Progenitor cell of endocrine pancreas (in vitro differentiated cells): ENCODE results near the gene LRRC31. TPM values are rescaled to one million over a fixed set of nuclear protein-coding genes. Genes with fewer than 3 reads are reported as not detected.

Experiments used
- DNase-seq: peaks from one replicate; pipeline ENCODE4 v3.0.0; 2021; ENCODE audit warnings: low spot score; ENCODE audit not compliant: unreplicated experiment
- H3K27ac Mint-ChIP-seq: 2 replicates; pipeline ENCODE4 v1.8.0; 2021; ENCODE audit warnings: mild to moderate bottlenecking, moderate library complexity, mixed read lengths
- H3K27me3 Mint-ChIP-seq: 2 replicates; pipeline ENCODE4 v1.8.0; 2021; ENCODE audit warnings: mixed read lengths
- H3K36me3 Mint-ChIP-seq: 2 replicates; pipeline ENCODE4 v1.8.0; 2022; ENCODE audit warnings: mixed read lengths; ENCODE audit not compliant: insufficient read depth
- H3K4me1 Mint-ChIP-seq: 2 replicates; pipeline ENCODE4 v1.8.0; 2021; ENCODE audit warnings: low read depth, mixed read lengths
- H3K4me3 Mint-ChIP-seq: 2 replicates; pipeline ENCODE4 v1.8.0; 2021; ENCODE audit warnings: low read depth, mild to moderate bottlenecking, moderate library complexity, mixed read lengths
- H3K9me3 Mint-ChIP-seq: 2 replicates; pipeline ENCODE4 v1.8.0; 2021; ENCODE audit warnings: low read depth, mixed read lengths
- total RNA-seq: library from RNA; stranded (reverse); gene quantifications from 2 replicates; pipeline ENCODE4 v1.2.1, GENCODE V29; 2021
- TF ChIP-seq, protein P1 (sequence below): fragments of 200-600 bp; sonication (generic); IDR thresholded peaks from one replicate; pipeline ENCODE4 v1.5.0; 2021; ENCODE audit warnings: antibody characterized with exemption, mild to moderate bottlenecking; ENCODE audit not compliant: unreplicated experiment

The LRRC31 gene
- total RNA-seq, 1 donor from 2014 or later: 0.67 TPM

DNA sequence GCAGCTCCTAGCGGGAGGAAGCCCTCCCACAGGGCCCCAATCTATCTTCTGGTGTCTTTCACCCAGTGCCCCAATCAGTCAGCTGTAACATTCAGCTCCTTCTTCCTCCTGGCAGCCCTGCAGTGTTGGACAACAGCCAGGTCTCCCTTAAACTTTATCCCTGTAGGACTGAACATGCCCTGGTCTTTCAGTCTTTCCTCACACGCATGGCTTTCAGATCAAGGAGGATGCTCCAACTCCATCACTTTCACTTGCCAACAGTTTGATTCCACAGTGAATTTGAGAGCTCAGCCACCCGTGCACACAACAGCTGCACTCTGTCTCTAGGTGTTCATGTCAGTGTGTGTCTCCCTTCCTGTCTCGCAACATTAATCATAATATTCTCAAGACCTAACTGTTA, 28.6 kb downstream of the LRRC31 start:
- DNase-seq: no peak
- no peak overlapping the region for H3K4me3 Mint-ChIP-seq
- no peak overlapping the region for H3K27ac Mint-ChIP-seq
- no peaks in the 10 kb centered on the region for H3K36me3 Mint-ChIP-seq
- H3K9me3 Mint-ChIP-seq: no peaks in the 10 kb centered on the region
- TF ChIP-seq, protein P1, sequence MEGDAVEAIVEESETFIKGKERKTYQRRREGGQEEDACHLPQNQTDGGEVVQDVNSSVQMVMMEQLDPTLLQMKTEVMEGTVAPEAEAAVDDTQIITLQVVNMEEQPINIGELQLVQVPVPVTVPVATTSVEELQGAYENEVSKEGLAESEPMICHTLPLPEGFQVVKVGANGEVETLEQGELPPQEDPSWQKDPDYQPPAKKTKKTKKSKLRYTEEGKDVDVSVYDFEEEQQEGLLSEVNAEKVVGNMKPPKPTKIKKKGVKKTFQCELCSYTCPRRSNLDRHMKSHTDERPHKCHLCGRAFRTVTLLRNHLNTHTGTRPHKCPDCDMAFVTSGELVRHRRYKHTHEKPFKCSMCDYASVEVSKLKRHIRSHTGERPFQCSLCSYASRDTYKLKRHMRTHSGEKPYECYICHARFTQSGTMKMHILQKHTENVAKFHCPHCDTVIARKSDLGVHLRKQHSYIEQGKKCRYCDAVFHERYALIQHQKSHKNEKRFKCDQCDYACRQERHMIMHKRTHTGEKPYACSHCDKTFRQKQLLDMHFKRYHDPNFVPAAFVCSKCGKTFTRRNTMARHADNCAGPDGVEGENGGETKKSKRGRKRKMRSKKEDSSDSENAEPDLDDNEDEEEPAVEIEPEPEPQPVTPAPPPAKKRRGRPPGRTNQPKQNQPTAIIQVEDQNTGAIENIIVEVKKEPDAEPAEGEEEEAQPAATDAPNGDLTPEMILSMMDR: no peak
- no peaks in the 10 kb centered on the region for H3K4me1 Mint-ChIP-seq
- peaks cover 3% of the 10 kb centered on the region for H3K27me3 Mint-ChIP-seq

DNA sequence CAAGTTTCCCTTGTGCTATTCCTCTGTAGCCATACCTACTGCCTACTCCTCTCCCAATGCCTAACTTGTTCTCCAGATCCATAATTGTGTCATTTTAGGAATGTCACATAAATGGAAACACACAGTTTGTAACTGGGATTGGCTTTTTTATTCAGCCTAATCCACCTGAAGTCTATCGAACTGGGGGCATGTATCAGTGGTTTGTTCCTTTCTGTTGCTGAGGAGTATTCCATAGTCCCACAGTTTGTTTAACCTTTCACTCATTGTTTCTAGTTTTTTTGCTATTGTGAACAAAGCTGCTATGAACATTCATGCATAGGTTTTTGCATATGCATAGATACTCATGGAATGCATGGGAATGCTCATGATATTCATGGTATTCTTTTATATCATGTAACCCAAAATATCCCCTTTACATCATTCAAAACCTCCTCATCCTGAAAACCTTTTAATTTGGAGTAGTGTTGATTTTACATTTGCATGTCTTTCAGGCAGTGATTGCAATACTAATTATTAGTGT, 31.2 kb downstream of the LRRC31 start:
- Mint-ChIP-seq H3K27ac (no peak overlapping the region), H3K4me3 (no peak overlapping the region), H3K9me3 (no peaks in the 10 kb centered on the region), H3K4me1 (no peaks in the 10 kb centered on the region), H3K27me3 (peaks cover 3% of the 10 kb centered on the region), H3K36me3 (no peaks in the 10 kb centered on the region)
- TF ChIP-seq, protein P1: no peak
- DNase-seq: no peak

DNA sequence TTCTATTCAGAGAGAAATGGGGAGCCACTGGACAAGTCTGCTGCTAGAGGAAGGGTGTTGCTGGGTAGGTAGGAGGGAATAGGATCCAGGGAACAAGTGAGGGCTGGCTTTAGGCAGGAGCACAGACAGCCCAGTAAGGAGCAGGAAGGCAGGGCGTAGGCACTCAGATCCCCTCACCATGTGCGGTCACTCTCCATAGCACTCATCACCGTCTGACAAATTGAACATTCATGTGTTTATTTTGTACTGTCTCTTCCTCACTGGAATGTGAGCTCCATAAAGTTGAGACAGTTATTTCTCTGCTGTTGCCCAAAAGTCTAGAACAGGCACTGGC, 32.8 kb downstream of the LRRC31 start:
- H3K9me3 Mint-ChIP-seq: no peaks in the 10 kb centered on the region
- TF ChIP-seq, protein P1: no peak
- H3K4me1 Mint-ChIP-seq: no peaks in the 10 kb centered on the region
- DNase-seq: no peak
- peaks cover 3% of the 10 kb centered on the region for H3K27me3 Mint-ChIP-seq
- H3K36me3 Mint-ChIP-seq: no peaks in the 10 kb centered on the region
- H3K27ac Mint-ChIP-seq: no peak overlapping the region
- no peak overlapping the region for H3K4me3 Mint-ChIP-seq

DNA sequence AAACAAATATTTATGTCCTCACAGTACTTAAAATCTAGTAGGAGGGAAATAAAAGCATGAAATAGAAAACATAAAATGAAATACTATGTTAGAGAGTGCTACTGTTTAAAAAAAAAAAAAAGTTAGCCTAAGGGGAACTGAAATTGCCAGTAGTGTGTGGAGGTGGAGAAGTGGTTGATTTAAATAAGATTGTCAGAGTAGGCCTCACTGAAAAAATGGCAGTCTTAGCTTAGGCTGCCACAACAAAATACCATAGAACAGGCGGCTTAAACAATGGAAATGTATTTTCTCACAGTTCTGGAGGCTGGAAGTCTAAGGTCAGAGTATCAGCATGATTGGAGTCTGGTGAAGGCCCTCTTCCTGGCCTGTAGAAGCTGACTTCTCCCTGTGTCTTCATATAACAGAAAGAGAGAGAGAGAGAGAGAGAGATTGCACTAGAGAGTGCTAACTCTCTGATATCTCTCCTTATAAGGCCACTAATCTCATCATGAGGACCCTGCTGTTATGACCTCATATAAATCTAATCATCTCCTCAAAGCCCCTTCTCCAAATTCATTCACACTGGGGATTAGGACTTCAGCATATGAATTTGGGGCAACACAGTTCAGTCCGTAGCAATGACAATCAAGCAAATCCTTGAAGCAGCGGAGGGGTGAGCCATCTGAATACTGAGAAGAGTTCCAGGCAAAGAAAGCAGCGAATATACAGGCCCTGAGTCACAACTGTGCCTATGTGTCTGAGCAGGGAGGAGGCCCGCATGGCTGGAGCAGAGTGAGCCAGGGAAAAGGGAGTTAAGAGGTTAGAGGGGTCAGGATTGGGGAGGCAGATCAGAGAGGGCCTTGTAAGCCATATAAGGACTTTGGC, 33.4 kb downstream of the LRRC31 start:
- no peak overlapping the region for H3K4me3 Mint-ChIP-seq
- H3K27ac Mint-ChIP-seq: no peak overlapping the region
- no peaks in the 10 kb centered on the region for H3K4me1 Mint-ChIP-seq
- peaks cover 2% of the 10 kb centered on the region for H3K27me3 Mint-ChIP-seq
- no peaks in the 10 kb centered on the region for H3K36me3 Mint-ChIP-seq
- TF ChIP-seq, protein P1: no peak
- H3K9me3 Mint-ChIP-seq: no peaks in the 10 kb centered on the region
- DNase-seq: no peak

DNA sequence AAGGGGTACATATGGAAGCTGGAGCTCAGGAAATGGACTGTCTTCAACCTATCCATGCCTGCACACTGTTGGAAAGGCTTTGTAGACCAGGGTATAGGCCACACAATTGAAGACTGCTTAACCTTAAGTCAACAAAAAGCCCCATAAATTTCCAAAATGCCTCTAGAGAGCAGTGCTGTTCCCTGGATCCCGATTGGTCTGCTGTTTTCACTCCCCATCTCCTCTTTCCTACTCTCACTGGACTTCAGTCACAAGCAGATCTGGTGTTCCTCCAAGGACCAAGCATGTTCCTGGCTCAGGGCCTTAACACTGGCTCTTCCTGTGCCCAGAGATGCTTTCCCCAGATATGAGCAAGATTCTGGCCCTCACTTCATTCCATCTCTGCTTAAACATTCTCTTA, 34.2 kb downstream of the LRRC31 start:
- Mint-ChIP-seq H3K9me3 (no peaks in the 10 kb centered on the region), H3K4me1 (no peaks in the 10 kb centered on the region), H3K4me3 (no peak overlapping the region), H3K36me3 (no peaks in the 10 kb centered on the region), H3K27me3 (no peaks in the 10 kb centered on the region), H3K27ac (no peak overlapping the region)
- DNase-seq: no peak
- TF ChIP-seq, protein P1: no peak
